Progenitor cell of endocrine pancreas (in vitro differentiated cells): ENCODE data around the gene ZGPAT. TPM values are rescaled to one million over a fixed set of nuclear protein-coding genes. Genes with fewer than 3 reads are reported as not detected.

Source experiments
- DNase-seq: peaks from one replicate; pipeline ENCODE4 v3.0.0; 2021; ENCODE audit warnings: low spot score; ENCODE audit not compliant: unreplicated experiment
- H3K27ac Mint-ChIP-seq: 2 replicates; pipeline ENCODE4 v1.8.0; 2021; ENCODE audit warnings: mild to moderate bottlenecking, moderate library complexity, mixed read lengths
- H3K27me3 Mint-ChIP-seq: 2 replicates; pipeline ENCODE4 v1.8.0; 2021; ENCODE audit warnings: mixed read lengths
- H3K36me3 Mint-ChIP-seq: 2 replicates; pipeline ENCODE4 v1.8.0; 2022; ENCODE audit warnings: mixed read lengths; ENCODE audit not compliant: insufficient read depth
- H3K4me1 Mint-ChIP-seq: 2 replicates; pipeline ENCODE4 v1.8.0; 2021; ENCODE audit warnings: low read depth, mixed read lengths
- H3K4me3 Mint-ChIP-seq: 2 replicates; pipeline ENCODE4 v1.8.0; 2021; ENCODE audit warnings: low read depth, mild to moderate bottlenecking, moderate library complexity, mixed read lengths
- H3K9me3 Mint-ChIP-seq: 2 replicates; pipeline ENCODE4 v1.8.0; 2021; ENCODE audit warnings: low read depth, mixed read lengths
- total RNA-seq: library from RNA; stranded (reverse); gene quantifications from 2 replicates; pipeline ENCODE4 v1.2.1, GENCODE V29; 2021
- TF ChIP-seq, protein P1 (sequence below): fragments of 200-600 bp; sonication (generic); IDR thresholded peaks from one replicate; pipeline ENCODE4 v1.5.0; 2021; ENCODE audit warnings: antibody characterized with exemption, mild to moderate bottlenecking; ENCODE audit not compliant: unreplicated experiment

ZGPAT gene
- total RNA-seq, 1 donor from 2014 or later, result 38.5 TPM

- H3K27ac Mint-ChIP-seq, result no peak overlapping the region
These were observed 33.9 kb upstream of the ZGPAT start for GRCh38 chr20:63673951-63674350.

DNA sequence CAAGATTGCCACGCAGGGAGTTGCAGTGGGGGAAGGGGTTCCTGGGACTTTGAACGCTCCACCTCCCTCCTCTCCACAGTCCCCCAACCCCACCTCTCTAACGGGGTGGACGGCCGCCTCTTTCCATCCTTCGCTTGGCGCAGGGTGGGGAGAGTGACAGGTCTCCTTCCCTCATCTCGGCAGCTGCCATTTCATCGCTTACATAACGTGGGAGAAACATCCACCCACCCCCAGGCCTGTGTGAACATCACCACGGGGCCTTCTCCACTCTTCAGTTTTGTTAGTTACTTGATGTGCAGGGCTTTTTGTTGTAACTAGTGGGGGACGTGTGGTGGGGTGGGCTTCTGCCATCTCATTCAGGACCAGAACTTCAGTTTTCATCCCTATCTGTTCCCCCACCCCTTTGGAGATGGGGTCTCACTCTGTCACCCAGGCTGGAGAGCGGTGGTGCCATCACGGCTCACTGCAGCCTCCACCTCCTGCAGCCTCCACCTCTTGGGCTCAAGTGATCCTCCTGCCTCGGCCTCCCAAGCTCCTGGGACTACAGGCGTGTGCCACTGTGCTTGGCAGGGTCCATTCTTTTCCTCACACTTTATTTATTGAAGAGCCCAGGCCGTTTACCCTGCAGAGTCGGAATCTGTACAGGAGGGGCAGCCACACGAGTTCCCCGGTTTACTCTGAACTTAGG, 32.0 kb upstream of the ZGPAT start:
- no peak overlapping the region for H3K4me3 Mint-ChIP-seq
- DNase-seq, result no peak
- TF ChIP-seq, protein P1, sequence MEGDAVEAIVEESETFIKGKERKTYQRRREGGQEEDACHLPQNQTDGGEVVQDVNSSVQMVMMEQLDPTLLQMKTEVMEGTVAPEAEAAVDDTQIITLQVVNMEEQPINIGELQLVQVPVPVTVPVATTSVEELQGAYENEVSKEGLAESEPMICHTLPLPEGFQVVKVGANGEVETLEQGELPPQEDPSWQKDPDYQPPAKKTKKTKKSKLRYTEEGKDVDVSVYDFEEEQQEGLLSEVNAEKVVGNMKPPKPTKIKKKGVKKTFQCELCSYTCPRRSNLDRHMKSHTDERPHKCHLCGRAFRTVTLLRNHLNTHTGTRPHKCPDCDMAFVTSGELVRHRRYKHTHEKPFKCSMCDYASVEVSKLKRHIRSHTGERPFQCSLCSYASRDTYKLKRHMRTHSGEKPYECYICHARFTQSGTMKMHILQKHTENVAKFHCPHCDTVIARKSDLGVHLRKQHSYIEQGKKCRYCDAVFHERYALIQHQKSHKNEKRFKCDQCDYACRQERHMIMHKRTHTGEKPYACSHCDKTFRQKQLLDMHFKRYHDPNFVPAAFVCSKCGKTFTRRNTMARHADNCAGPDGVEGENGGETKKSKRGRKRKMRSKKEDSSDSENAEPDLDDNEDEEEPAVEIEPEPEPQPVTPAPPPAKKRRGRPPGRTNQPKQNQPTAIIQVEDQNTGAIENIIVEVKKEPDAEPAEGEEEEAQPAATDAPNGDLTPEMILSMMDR, result no peak

More at GRCh38 chr20:63673951-63674350, 33.9 kb upstream of the ZGPAT start:
- peaks cover 3% of the 10 kb centered on the region for H3K36me3 Mint-ChIP-seq
- no peaks in the 10 kb centered on the region for H3K27me3 Mint-ChIP-seq
- H3K4me3 Mint-ChIP-seq, result no peak overlapping the region
- no peak for DNase-seq
- TF ChIP-seq, protein P1, result no peak
- no peaks in the 10 kb centered on the region for H3K9me3 Mint-ChIP-seq
- no peaks in the 10 kb centered on the region for H3K4me1 Mint-ChIP-seq

DNA sequence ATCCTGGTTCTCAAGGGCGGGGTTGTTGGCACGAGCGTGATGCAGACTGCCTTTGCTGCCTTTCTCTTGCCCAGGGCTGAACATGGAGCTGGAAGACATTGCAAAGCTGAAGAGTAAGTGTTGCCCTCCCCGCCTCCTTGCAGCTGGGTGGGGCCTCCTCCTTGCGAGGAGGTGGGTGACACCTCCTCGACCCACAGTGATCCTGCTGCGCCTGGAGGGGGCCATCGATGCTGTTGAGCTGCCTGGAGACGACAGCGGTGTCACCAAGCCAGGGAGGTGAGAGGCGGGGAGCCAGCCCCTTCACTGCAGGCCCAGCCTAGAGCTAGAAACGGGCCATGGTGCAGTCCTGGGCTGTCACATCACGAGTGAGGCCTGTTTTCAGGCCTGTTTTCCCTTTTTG, 29.8 kb upstream of the ZGPAT start:
- no peaks in the 10 kb centered on the region for H3K9me3 Mint-ChIP-seq
- no peaks in the 10 kb centered on the region for H3K4me1 Mint-ChIP-seq
- TF ChIP-seq, protein P1, result no peak
- no peak overlapping the region for H3K4me3 Mint-ChIP-seq
- DNase-seq, result no peak
- no peak overlapping the region for H3K27ac Mint-ChIP-seq
- H3K36me3 Mint-ChIP-seq, result peaks cover 3% of the 10 kb centered on the region
- no peaks in the 10 kb centered on the region for H3K27me3 Mint-ChIP-seq

More for the DNA sequence above, 32.0 kb upstream of the ZGPAT start:
- H3K9me3 Mint-ChIP-seq, result no peaks in the 10 kb centered on the region
- no peaks in the 10 kb centered on the region for H3K27me3 Mint-ChIP-seq
- no peaks in the 10 kb centered on the region for H3K4me1 Mint-ChIP-seq
- H3K27ac Mint-ChIP-seq, result peak overlapping the region; percentile 63
- peaks cover 3% of the 10 kb centered on the region for H3K36me3 Mint-ChIP-seq

- no peaks in the 10 kb centered on the region for H3K27me3 Mint-ChIP-seq
- no peaks in the 10 kb centered on the region for H3K4me1 Mint-ChIP-seq
- no peak for DNase-seq
- H3K27ac Mint-ChIP-seq, result no peak overlapping the region
- no peak overlapping the region for H3K4me3 Mint-ChIP-seq
- TF ChIP-seq, protein P1, result no peak
- H3K36me3 Mint-ChIP-seq, result peaks cover 3% of the 10 kb centered on the region
- no peaks in the 10 kb centered on the region for H3K9me3 Mint-ChIP-seq
These were observed 29.0 kb upstream of the ZGPAT start for GRCh38 chr20:63678667-63679465.

- H3K4me3 Mint-ChIP-seq, result no peak overlapping the region
- DNase-seq, result no peak
- TF ChIP-seq, protein P1, result no peak
- no peaks in the 10 kb centered on the region for H3K4me1 Mint-ChIP-seq
- H3K9me3 Mint-ChIP-seq, result no peaks in the 10 kb centered on the region
- H3K27ac Mint-ChIP-seq, result no peak overlapping the region
- peaks cover 3% of the 10 kb centered on the region for H3K36me3 Mint-ChIP-seq
- H3K27me3 Mint-ChIP-seq, result no peaks in the 10 kb centered on the region
These were observed 28.0 kb upstream of the ZGPAT start for GRCh38 chr20:63679799-63680305.
